NOMO-1 treated with dmso at 0.1 percent for 144 hours (cell line): Measurements from ENCODE around the gene TMEM132A.

Experiments
- DNase-seq: peaks from one replicate; lab custom pipeline; 2025; ENCODE audit not compliant: unreplicated experiment; lab: John Stamatoyannopoulos, UW

TMEM132A gene

GRCh38 chr11:60985501-60985900 is 61.2 kb downstream of the TMEM132A start:
- DNase-seq = no peak

GRCh38 chr11:60985991-60986915 is 62.0 kb downstream of the TMEM132A start:
- no peak for DNase-seq
